Liver (tissue), 9 donors: Measurements from ENCODE around the gene SPEG. TPM values are rescaled to one million over a fixed set of nuclear protein-coding genes. Genes with fewer than 3 reads are reported as not detected.
A peak's percentile ranks its signal among the peaks of the same experiment; 100 is the strongest.

Experiments used
- DNase-seq: peaks from one replicate; pipeline ENCODE4 v3.0.0-alpha.2; 2017; ENCODE audit warnings: low spot score
- H3K27ac ChIP-seq, 2 donors: one replicate each; pipeline ENCODE4 v1.7.0; 2013; ENCODE audit warnings: inconsistent platforms in 2 of 2, low read length in 2 of 2, control low read depth in 1 of 2, low read depth in 1 of 2, mild to moderate bottlenecking in 1 of 2
- H3K27me3 ChIP-seq, 4 donors: one replicate each; pipeline versions ENCODE4 v1.6.1 to v1.7.0; 2013; ENCODE audit warnings: low read length in 3 of 4, inconsistent platforms in 1 of 4, mild to moderate bottlenecking in 1 of 4, moderate library complexity in 1 of 4; ENCODE audit not compliant: control insufficient read depth in 4 of 4, insufficient read depth in 4 of 4
- H3K36me3 ChIP-seq, 4 donors: one replicate each; pipeline versions ENCODE4 v1.6.1 to v1.7.0; 2013; ENCODE audit warnings: low read length in 3 of 4, mild to moderate bottlenecking in 3 of 4, low read depth in 1 of 4, moderate library complexity in 1 of 4; ENCODE audit not compliant: control insufficient read depth in 4 of 4, insufficient read depth in 3 of 4
- H3K4me1 ChIP-seq, 4 donors: one replicate each; pipeline versions ENCODE4 v1.6.1 to v1.7.0; 2013; ENCODE audit warnings: low read length in 3 of 4, mild to moderate bottlenecking in 3 of 4, moderate library complexity in 1 of 4; ENCODE audit not compliant: control insufficient read depth in 4 of 4, insufficient read depth in 4 of 4
- H3K4me3 ChIP-seq, 3 donors: one replicate each; pipeline versions ENCODE4 v1.6.1 to v1.7.0; 2013; ENCODE audit warnings: low read length in 3 of 3, control low read depth in 1 of 3, low read depth in 1 of 3, mild to moderate bottlenecking in 1 of 3
- H3K9ac ChIP-seq, 2 donors: one replicate each; pipeline ENCODE4 v1.7.0; 2013; ENCODE audit warnings: low read length in 2 of 2, mild to moderate bottlenecking in 2 of 2, moderate library complexity in 2 of 2, control low read depth in 1 of 2, low read depth in 1 of 2
- H3K9me3 ChIP-seq, 4 donors: one replicate each; pipeline versions ENCODE4 v1.6.1 to v1.7.0; 2013; ENCODE audit warnings: low read length in 3 of 4; ENCODE audit not compliant: control insufficient read depth in 4 of 4
- EGR1 ChIP-seq, 2 donors: IDR thresholded peaks; 2 replicates each; pipeline ENCODE4 v1.6.1; 2016 to 2018; ENCODE audit warnings: antibody characterized with exemption in 2 of 2, low read depth in 2 of 2
- FOXA1 ChIP-seq: IDR thresholded peaks from 2 replicates; pipeline ENCODE4 v1.6.1; 2016; ENCODE audit warnings: antibody characterized with exemption
- FOXA2 ChIP-seq: IDR thresholded peaks from 2 replicates; pipeline ENCODE4 v1.6.1; 2016; ENCODE audit warnings: antibody characterized with exemption
- GABPA ChIP-seq, 2 donors: IDR thresholded peaks in 1 of 2; conservative IDR thresholded peaks in 1 of 2; 2 replicates each; pipeline ENCODE4 v1.6.1; 2016; ENCODE audit warnings: antibody characterized with exemption in 2 of 2, mild to moderate bottlenecking in 1 of 2, moderate library complexity in 1 of 2
- HNF4A ChIP-seq, 2 donors: conservative IDR thresholded peaks; 2 replicates each; pipeline ENCODE4 v1.6.1; 2016; ENCODE audit warnings: antibody characterized with exemption in 2 of 2, mild to moderate bottlenecking in 2 of 2
- HNF4G ChIP-seq: IDR thresholded peaks from 2 replicates; pipeline ENCODE4 v1.6.1; 2016; ENCODE audit warnings: antibody characterized with exemption
- JUND ChIP-seq, 2 donors: IDR thresholded peaks; 2 replicates each; pipeline ENCODE4 v1.6.1; 2016; ENCODE audit warnings: antibody characterized with exemption in 2 of 2
- NR2F2 ChIP-seq: IDR thresholded peaks from 2 replicates; pipeline ENCODE4 v1.6.1; 2016; ENCODE audit warnings: antibody characterized with exemption
- RAD21 ChIP-seq, 2 donors: IDR thresholded peaks; 2 replicates each; pipeline ENCODE4 v1.6.1; 2016; ENCODE audit warnings: antibody characterized with exemption in 2 of 2, mild to moderate bottlenecking in 2 of 2
- RXRA ChIP-seq, 2 donors: IDR thresholded peaks; 2 replicates each; pipeline ENCODE4 v1.6.1; 2017 to 2018; ENCODE audit warnings: antibody characterized with exemption in 2 of 2, mild to moderate bottlenecking in 1 of 2
- TAF1 ChIP-seq: conservative IDR thresholded peaks from 2 replicates; pipeline ENCODE4 v1.6.1; 2016; ENCODE audit warnings: antibody characterized with exemption, mild to moderate bottlenecking
- YY1 ChIP-seq: IDR thresholded peaks from 2 replicates; pipeline ENCODE4 v1.6.1; 2016; ENCODE audit warnings: antibody characterized with exemption, mild to moderate bottlenecking
- WGBS: extraction: QIAGEN DNeasy Blood & Tissue Kit; methylation state at CpG from one replicate; pipeline ENCODE4 v1.1.7; 2013; 5-methylcytosine and 5-hydroxymethylcytosine counted together
- polyA plus RNA-seq, 2 donors: library from polyadenylated mRNA; stranded (reverse) in 1 of 2; unstranded in 1 of 2; fragments of 200-250 nt in 1 of 2; fragments of >200 nt in 1 of 2; fragmentation: Nextera tagmentation in 1 of 2; extraction: Ambion mirVana in 1 of 2; gene quantifications; one replicate each; pipeline versions ENCODE4 v1.2.1 to v1.2.3, GENCODE V29; 2013 to 2015
- total RNA-seq, 2 donors: library from RNA; depleted of rRNA; stranded (reverse); fragments of >200 nt; gene quantifications; one replicate each; pipeline ENCODE4 v1.2.3, GENCODE V29; 2014
- TF ChIP-seq, protein P1 (sequence below): IDR thresholded peaks from 2 replicates; pipeline ENCODE4 v1.6.1; 2016; ENCODE audit warnings: antibody characterized with exemption, mild to moderate bottlenecking
- TF ChIP-seq, protein P2 (sequence below): fragments of 150-350 bp; IDR thresholded peaks from 2 replicates; pipeline ENCODE4 v1.5.1; 2017; ENCODE audit warnings: improper control_type of control experiment, low read depth, low read length; ENCODE audit not compliant: missing input control
- TF ChIP-seq, protein P3 (sequence below): IDR thresholded peaks from 2 replicates; pipeline ENCODE4 v1.6.1; 2016; ENCODE audit warnings: antibody characterized with exemption
- TF ChIP-seq, protein P4 (sequence below): IDR thresholded peaks from 2 replicates; pipeline ENCODE4 v1.6.1; 2016; ENCODE audit warnings: antibody characterized with exemption
- donor health status: healthy.
- donor health status: healthy.
- donor health status: healthy.
- donor health status: healthy.
- donor health status: healthy.

The SPEG gene
- total and polyA plus RNA-seq, 4 donors, result 0.51 to 0.96 (median 0.66) TPM

DNA sequence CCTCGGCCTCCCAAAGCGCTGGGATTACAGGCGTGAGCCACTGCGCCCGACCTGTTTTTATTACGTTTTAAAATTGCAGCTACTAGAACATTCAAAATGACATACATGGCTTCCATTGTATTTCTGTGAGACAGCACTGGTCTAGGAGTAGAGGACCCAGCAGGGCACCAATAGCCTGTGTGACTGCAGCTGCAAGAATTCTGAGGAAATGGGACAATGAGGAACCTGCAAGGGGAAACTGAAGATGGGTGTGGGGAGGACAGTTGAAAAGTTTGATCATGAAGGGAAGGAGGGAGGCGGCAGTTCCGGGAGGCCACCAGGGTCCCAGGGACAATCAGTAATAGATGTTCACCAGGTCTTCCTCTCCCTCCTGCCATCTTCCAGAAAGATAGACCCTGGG is 33.0 kb upstream of the SPEG start (continued):
- no peak for TF ChIP-seq HNF4A (conservative IDR thresholded peaks at IDR 0.05)

DNA sequence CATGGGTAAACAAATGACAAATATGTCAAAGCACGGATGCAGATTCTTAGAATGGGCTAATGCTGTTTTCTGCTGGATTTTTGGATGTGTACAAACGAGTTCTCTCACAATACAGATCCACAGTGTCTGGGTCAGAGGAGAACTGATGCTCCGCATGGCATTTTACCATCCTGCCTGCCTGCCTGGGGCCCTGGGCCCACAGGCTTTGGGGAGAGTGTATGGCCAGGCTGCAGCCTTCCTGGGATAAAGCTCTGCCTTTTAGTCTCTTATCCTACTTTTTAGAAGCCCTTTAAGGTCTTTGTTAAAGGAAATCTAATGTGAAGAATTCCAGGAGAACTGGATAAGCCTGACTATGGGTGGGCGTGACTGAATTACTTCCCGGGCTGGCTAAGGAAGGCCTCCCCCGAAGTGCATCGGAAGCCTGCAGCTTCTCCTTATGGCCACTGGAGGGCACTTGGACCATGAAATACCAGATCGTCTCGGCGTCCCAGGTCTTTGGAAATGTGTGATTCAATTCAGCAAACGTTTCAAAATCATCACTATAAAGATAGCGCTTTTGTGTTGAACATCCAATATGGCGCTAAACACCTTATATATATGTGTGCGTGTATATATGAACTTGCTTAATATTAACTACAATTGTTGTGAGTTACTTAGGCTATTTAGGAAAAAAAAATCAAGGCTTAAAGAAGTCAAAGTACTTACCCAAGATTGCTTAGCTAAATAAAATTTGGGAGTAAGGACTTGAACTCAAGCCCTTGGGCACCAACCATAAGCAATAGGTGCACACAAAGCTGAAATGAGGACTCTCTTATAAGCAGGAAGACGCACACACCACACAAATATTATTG is 31.8 kb upstream of the SPEG start:
- no peak for DNase-seq
- no peaks in the 10 kb centered on the region for H3K27me3 ChIP-seq
- WGBS, result 20% methylated on average over 15 of the region's 15 CpGs
- no peak overlapping the region for H3K9ac ChIP-seq
- H3K4me1 ChIP-seq, result peaks cover 0 to 12% (median 10%) of the 10 kb centered on the region in 4 donors
- TF ChIP-seq, protein P1, sequence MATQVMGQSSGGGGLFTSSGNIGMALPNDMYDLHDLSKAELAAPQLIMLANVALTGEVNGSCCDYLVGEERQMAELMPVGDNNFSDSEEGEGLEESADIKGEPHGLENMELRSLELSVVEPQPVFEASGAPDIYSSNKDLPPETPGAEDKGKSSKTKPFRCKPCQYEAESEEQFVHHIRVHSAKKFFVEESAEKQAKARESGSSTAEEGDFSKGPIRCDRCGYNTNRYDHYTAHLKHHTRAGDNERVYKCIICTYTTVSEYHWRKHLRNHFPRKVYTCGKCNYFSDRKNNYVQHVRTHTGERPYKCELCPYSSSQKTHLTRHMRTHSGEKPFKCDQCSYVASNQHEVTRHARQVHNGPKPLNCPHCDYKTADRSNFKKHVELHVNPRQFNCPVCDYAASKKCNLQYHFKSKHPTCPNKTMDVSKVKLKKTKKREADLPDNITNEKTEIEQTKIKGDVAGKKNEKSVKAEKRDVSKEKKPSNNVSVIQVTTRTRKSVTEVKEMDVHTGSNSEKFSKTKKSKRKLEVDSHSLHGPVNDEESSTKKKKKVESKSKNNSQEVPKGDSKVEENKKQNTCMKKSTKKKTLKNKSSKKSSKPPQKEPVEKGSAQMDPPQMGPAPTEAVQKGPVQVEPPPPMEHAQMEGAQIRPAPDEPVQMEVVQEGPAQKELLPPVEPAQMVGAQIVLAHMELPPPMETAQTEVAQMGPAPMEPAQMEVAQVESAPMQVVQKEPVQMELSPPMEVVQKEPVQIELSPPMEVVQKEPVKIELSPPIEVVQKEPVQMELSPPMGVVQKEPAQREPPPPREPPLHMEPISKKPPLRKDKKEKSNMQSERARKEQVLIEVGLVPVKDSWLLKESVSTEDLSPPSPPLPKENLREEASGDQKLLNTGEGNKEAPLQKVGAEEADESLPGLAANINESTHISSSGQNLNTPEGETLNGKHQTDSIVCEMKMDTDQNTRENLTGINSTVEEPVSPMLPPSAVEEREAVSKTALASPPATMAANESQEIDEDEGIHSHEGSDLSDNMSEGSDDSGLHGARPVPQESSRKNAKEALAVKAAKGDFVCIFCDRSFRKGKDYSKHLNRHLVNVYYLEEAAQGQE, result no peak
- no peak for TF ChIP-seq EGR1 (IDR thresholded peaks at IDR 0.05; ENCODE audit: low read depth in 2 of 2)
- TF ChIP-seq, protein P2, sequence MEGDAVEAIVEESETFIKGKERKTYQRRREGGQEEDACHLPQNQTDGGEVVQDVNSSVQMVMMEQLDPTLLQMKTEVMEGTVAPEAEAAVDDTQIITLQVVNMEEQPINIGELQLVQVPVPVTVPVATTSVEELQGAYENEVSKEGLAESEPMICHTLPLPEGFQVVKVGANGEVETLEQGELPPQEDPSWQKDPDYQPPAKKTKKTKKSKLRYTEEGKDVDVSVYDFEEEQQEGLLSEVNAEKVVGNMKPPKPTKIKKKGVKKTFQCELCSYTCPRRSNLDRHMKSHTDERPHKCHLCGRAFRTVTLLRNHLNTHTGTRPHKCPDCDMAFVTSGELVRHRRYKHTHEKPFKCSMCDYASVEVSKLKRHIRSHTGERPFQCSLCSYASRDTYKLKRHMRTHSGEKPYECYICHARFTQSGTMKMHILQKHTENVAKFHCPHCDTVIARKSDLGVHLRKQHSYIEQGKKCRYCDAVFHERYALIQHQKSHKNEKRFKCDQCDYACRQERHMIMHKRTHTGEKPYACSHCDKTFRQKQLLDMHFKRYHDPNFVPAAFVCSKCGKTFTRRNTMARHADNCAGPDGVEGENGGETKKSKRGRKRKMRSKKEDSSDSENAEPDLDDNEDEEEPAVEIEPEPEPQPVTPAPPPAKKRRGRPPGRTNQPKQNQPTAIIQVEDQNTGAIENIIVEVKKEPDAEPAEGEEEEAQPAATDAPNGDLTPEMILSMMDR, result peak; percentile 92
- TF ChIP-seq, protein P3, sequence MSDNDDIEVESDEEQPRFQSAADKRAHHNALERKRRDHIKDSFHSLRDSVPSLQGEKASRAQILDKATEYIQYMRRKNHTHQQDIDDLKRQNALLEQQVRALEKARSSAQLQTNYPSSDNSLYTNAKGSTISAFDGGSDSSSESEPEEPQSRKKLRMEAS, result no peak
- TF ChIP-seq RAD21 (IDR thresholded peaks at IDR 0.05), result peak; percentile 90 to 91
- no peak for TF ChIP-seq HNF4G
- no peak overlapping the region for H3K4me3 ChIP-seq
- H3K27ac ChIP-seq, result no peak overlapping the region
- no peaks in the 10 kb centered on the region for H3K36me3 ChIP-seq
- H3K9me3 ChIP-seq, result no peaks in the 10 kb centered on the region

DNA sequence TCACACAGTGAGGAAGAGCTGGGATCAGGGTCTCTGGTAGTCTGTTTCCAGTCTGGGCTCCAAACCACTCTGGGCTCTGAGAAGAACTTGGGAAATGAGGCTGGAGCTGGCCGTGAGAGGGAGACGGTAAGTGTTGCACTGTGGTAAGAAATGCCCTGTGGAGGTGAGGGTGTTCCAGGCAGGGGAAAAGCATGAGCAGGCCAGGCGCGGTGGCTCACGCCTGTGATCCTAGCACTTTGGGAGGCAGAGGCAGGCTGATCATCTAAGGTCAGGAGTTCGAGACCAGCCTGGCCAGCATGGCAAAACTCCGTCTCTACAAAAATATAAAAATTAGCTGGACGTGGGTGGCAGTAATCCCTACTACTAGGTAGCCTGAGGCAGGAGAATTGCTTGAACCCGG is 30.8 kb upstream of the SPEG start:
- DNase-seq, result no peak
- TF ChIP-seq EGR1 (IDR thresholded peaks at IDR 0.05; ENCODE audit: low read depth in 2 of 2) (no peak), TAF1 (no peak), HNF4G (no peak), RAD21 (IDR thresholded peaks at IDR 0.05) (no peak), GABPA (IDR thresholded peaks at IDR 0.05 in 1 of 2, conservative IDR thresholded peaks at IDR 0.05 in 1 of 2) (no peak), RXRA (IDR thresholded peaks at IDR 0.05) (no peak), FOXA2 (no peak), JUND (IDR thresholded peaks at IDR 0.05) (no peak), YY1 (no peak), NR2F2 (no peak), HNF4A (conservative IDR thresholded peaks at IDR 0.05) (no peak), FOXA1 (no peak)
- TF ChIP-seq, protein P3, result no peak
- TF ChIP-seq, protein P4, sequence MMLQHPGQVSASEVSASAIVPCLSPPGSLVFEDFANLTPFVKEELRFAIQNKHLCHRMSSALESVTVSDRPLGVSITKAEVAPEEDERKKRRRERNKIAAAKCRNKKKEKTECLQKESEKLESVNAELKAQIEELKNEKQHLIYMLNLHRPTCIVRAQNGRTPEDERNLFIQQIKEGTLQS, result no peak
- TF ChIP-seq, protein P1, result no peak
- TF ChIP-seq, protein P2, result no peak

More for the DNA sequence above, 30.8 kb upstream of the SPEG start:
- no peak overlapping the region for H3K9ac ChIP-seq
- H3K27ac ChIP-seq, result no peak overlapping the region
- H3K4me3 ChIP-seq, result no peak overlapping the region
- H3K4me1 ChIP-seq, result peaks cover 0 to 8% (median 6%) of the 10 kb centered on the region in 4 donors
- H3K27me3 ChIP-seq, result no peaks in the 10 kb centered on the region
- no peaks in the 10 kb centered on the region for H3K9me3 ChIP-seq
- 88% methylated on average over 9 of the region's 9 CpGs for WGBS
- H3K36me3 ChIP-seq, result no peaks in the 10 kb centered on the region
